ENCODE results near the gene GPR32.
A peak's percentile ranks its signal among the peaks of the same experiment; 100 is the strongest.
"Not testable (repeated sequence)": the region's sequence is repeated elsewhere in the genome, so short reads cannot be mapped to it uniquely, and the experiment has no call there.

Gene GPR32

DNA sequence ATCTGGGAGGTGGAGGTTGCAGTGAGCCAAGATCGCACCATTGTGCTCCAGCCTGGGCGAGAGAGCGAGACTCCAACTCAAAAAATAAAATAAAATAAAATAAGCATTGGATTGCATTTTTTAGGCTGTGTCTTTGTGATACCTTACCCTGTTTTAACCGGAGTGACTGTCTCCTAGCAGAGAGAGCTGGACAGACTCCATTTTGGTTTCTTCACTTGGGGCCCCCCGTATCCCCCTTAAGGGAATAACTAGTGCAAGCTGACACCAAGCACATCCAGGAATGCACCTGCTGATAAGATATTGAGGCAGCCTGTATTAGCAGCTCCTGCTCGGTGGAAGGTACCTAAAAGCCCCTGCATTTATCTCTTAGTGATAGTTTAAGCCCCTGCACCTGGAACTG is 20.8 kb upstream of the GPR32 start:
- no peak overlapping the region for H3K4me3 ChIP-seq (ENCODE audit: low read length)
- DNase-seq (ENCODE audit: low read depth) = no peak
- TF ChIP-seq, protein P1, sequence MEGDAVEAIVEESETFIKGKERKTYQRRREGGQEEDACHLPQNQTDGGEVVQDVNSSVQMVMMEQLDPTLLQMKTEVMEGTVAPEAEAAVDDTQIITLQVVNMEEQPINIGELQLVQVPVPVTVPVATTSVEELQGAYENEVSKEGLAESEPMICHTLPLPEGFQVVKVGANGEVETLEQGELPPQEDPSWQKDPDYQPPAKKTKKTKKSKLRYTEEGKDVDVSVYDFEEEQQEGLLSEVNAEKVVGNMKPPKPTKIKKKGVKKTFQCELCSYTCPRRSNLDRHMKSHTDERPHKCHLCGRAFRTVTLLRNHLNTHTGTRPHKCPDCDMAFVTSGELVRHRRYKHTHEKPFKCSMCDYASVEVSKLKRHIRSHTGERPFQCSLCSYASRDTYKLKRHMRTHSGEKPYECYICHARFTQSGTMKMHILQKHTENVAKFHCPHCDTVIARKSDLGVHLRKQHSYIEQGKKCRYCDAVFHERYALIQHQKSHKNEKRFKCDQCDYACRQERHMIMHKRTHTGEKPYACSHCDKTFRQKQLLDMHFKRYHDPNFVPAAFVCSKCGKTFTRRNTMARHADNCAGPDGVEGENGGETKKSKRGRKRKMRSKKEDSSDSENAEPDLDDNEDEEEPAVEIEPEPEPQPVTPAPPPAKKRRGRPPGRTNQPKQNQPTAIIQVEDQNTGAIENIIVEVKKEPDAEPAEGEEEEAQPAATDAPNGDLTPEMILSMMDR (conservative IDR thresholded peaks at IDR 0.05; ENCODE audit: low read length) = no peak

DNA sequence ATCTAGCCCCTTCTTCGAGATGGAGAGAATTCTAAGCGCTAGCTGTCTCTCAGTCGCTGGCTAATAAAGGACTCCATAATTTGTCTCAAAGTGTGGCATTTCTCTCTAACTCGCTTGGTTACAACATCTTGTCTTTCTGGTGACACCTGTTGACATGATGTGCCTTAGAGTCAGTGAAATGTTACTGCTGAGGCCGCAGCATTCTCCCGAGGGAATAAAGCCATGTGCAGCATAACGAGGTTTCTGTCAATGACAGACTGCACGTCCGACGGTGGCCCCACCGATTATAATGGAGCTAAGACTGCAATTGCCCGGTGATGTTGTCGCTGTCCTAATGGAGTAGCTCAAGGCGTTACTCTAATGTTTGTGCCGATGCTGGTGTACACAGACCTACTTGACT is 20.3 kb upstream of the GPR32 start:
- TF ChIP-seq, protein P1 (conservative IDR thresholded peaks at IDR 0.05; ENCODE audit: low read length) = no peak
- no peak overlapping the region for H3K4me3 ChIP-seq (ENCODE audit: low read length)
- DNase-seq (ENCODE audit: low read depth) = no peak

- TF ChIP-seq, protein P1 (conservative IDR thresholded peaks at IDR 0.05; ENCODE audit: low read length) = no peak
- no peak for DNase-seq (ENCODE audit: low read depth)
- no peak overlapping the region for H3K4me3 ChIP-seq (ENCODE audit: low read length)
These were observed 16.4 kb upstream of the GPR32 start for GRCh38 chr19:50753879-50754278.

GRCh38 chr19:50756244-50756643 is 14.0 kb upstream of the GPR32 start:
- DNase-seq (ENCODE audit: low read depth); H3K4me3 ChIP-seq (ENCODE audit: low read length): not testable (repeated sequence)

GRCh38 chr19:50757624-50758023 is 12.6 kb upstream of the GPR32 start:
- H3K4me3 ChIP-seq (ENCODE audit: low read length); DNase-seq (ENCODE audit: low read depth): not testable (repeated sequence)

DNA sequence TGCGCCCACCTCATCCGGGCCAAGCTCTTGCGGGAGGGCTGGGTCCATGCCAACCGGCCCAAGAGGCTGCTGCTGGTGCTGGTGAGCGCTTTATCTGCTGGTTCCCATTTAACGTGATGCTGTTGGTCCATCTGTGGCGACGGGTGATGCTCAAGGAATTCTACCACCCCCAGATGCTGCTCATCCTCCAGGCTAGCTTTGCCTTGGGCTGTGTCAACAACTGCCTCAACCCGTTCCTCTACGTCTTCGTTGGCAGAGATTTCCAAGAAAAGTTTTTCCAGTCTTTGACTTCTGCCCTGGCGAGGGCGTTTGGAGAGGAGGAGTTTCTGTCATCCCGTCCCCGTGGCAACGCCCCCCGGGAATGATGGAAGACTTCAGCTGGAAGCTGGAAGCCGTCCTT is 11.2 kb upstream of the GPR32 start:
- DNase-seq (ENCODE audit: low read depth); H3K4me3 ChIP-seq (ENCODE audit: low read length): not testable (repeated sequence)

DNA sequence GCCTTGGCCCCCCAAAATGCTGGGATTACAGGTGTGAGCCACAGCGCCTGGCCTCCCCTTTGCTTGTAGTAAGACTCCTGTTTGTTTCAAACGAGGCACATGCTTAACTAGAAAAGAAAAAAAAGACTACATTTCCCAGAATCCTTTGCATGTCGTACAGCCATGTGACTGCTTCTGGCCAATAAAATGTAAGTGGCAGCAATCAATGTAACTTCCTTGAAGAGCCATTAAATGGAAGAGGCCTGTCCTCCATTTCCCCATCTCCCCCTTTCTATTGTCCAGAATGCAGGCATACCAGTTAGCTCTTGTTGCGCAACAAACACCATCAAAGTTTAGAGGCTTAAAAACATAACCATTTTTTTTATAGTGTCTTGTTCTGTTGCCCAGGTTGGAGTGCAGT is 10.4 kb upstream of the GPR32 start:
- DNase-seq (ENCODE audit: low read depth) = peak; percentile 17
- TF ChIP-seq, protein P1 (conservative IDR thresholded peaks at IDR 0.05; ENCODE audit: low read length) = no peak
- no peak overlapping the region for H3K4me3 ChIP-seq (ENCODE audit: low read length)

DNA sequence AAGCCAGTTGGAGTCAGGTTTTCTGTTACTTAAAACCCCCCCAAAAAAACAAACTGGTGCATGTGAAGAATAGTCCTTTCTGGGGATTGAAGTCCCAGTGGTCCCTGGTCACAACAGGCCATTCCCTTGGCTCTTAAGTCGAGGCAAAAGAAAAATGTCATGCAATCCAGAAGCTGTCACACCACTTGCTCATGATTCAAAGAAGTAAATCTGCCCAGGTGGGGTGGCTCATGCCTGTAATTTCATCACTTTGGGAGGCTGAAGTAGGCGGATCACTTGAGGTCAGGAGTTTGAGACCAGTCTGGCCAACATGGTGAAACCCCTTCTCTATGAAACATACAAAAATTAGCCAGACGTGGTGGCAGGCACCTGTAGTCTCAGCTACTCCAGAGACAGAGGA is 8.8 kb upstream of the GPR32 start:
- not testable (repeated sequence) for DNase-seq (ENCODE audit: low read depth); H3K4me3 ChIP-seq (ENCODE audit: low read length)

DNA sequence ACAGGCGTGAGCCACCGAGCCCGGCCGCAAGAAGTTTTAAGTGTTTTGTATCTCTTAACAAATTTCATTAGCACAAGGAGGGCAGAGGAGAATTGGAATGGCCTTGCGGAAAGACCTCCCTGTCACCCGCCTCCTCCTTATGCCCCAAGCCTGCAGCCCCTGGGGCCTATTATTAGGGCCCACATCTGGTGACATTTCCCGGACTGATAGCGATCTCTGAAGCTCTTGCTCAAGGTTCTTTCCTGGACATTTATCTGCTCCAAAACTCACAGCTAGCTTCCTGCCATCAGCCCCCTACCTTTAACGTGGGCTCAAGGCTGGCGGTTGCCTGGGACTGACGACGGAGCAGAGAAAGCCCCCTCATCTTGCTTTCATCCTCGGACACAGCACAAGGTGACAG is 6.7 kb upstream of the GPR32 start:
- H3K4me3 ChIP-seq (ENCODE audit: low read length); DNase-seq (ENCODE audit: low read depth): not testable (repeated sequence)

DNA sequence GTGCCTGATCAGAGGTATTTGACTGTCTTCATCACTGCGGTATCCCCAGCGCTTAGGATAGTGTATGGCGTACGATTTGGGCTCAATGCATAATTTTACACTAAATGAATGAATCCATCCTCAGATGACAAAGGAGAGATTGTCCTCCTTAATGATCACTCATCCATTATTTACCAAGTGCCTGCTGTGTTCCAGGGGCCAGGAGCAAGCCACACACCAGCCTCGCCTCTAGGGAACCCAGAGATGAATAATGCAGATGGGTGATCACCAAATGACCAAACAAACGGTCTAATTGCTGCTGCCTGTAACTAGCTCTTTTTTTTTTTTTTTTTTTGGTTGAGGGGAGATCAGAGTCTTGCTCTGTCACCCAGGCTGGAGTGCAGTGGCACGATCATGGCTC is 5.9 kb upstream of the GPR32 start:
- no peak for DNase-seq (ENCODE audit: low read depth)
- TF ChIP-seq, protein P1 (conservative IDR thresholded peaks at IDR 0.05; ENCODE audit: low read length) = no peak
- H3K4me3 ChIP-seq (ENCODE audit: low read length) = no peak overlapping the region

DNA sequence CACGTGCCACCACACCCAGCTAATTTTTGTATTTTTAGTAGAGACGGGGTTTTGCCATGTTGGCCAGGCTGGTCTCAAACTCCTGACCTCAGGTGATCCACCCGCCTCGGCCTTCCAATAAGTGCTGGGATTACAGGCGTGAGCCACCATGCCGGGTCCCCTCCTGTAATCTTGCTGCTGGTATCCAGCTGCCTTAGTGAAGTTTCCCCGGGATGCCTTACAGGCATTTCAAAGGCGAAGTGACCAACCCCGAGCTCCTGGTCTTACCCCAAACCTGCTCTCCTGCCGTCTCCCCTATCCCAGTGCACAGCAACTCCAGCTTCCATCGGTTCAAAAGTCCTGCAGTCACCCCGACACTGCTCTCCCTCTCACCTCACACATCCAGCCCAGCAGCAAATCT is 3.5 kb upstream of the GPR32 start:
- H3K4me3 ChIP-seq (ENCODE audit: low read length); DNase-seq (ENCODE audit: low read depth): not testable (repeated sequence)

DNA sequence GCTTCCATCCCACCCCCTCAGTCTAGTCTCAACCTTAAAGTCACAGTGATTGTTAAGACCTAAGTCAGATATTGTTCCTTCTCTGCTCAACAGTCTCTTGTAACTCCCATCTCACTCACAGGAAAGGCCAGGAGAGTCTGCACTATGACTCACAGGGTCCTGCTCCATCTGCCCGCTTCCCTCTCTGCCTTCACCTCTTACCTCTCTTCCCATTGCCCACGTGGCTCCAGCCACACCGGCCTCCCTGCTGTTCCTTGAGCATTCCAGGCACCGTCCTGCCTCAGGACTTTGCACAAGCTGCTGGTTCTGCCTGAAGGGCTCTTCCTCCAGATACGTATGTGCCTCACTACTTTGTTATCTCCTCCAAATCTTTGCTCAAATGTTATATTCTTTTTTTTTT is 3.0 kb upstream of the GPR32 start:
- not testable (repeated sequence) for DNase-seq (ENCODE audit: low read depth); H3K4me3 ChIP-seq (ENCODE audit: low read length)
